ENCODE results near the gene TUBGCP2. TPM values are rescaled to one million over a fixed set of nuclear protein-coding genes. Genes with fewer than 3 reads are reported as not detected.

Gene TUBGCP2
- total and polyA plus RNA-seq, 9 of the 15 experiments (the other 6 are each of a cell fraction or from before 2014, with no cell fraction given), result 4.3 to 56.6 (median 28.4) TPM

GRCh38 chr10:133353202-133353959, 44.7 kb upstream of the TUBGCP2 start:
- BruUV-seq (replicated peaks), result no TSS peak
- in situ Hi-C loops (cut with MboI) (no loop called here), intact Hi-C loops (cut with micrococcal nuclease) (no loop called here)
- Histone ChIP-seq H3K9ac (ENCODE audit: insufficient read depth in 1 of 2, low read depth in 2 of 2, low read length in 2 of 2) (peak overlapping the region in 1 of 2 experiments; percentile 9; a peak in 1 of 4 replicates), H4K20me1 (replicated peaks; ENCODE audit: control insufficient read depth, insufficient read depth, low read length) (no peaks in the 10 kb centered on the region), H3K9me3 (replicated peaks; ENCODE audit: control insufficient read depth, insufficient read depth, low read depth, low read length) (no peaks in the 10 kb centered on the region), H3K9me1 (ENCODE audit: control insufficient read depth, insufficient read depth, low read length) (no peaks in the 10 kb centered on the region), H3K4me2 (ENCODE audit: insufficient read depth, low read length) (no peak overlapping the region), H2AFZ (ENCODE audit: low read depth, low read length) (no peak overlapping the region), H3K27me3 (ENCODE audit: control insufficient read depth in 2 of 2, insufficient read depth in 2 of 2, low read length in 2 of 2) (no peaks in the 10 kb centered on the region; a peak in 1 of 5 replicates), H3K4me3 (no peak overlapping the region), H3K36me3 (ENCODE audit: control insufficient read depth, insufficient read depth, low read length) (peaks cover 12% of the 10 kb centered on the region; the same call in 1 of the 3 replicates), H3K27ac (ENCODE audit: extremely low read depth, low read depth, low read length) (no peak overlapping the region), H3K4me1 (replicated peaks in 1 of 2; ENCODE audit: control insufficient read depth in 2 of 2, insufficient read depth in 2 of 2, low read length in 2 of 2) (peaks cover 0 to 67% of the 10 kb centered on the region in 2 experiments; a peak in 3 of 5 replicates), H3K79me2 (ENCODE audit: control insufficient read depth, insufficient read depth, low read length) (peaks cover 12% of the 10 kb centered on the region)
- peak; percentile 69 for TF ChIP-seq POLR2G (IDR thresholded peaks at IDR 0.05; ENCODE audit: low read depth, low read length)
- no peak for TF ChIP-seq ZNF707 (CRISPR knock-in tag; conservative IDR thresholded peaks at IDR 0.05)
- no peak for DNase-seq (ENCODE audit: extremely low read depth in 1 of 4, low spot score in 3 of 4)
- CTCF ChIA-PET (ENCODE audit: low intra/inter-chr PET ratio), result no interaction called here
- no peak for ATAC-seq
- WGBS (ENCODE audit: insufficient coverage, low coverage, missing lambda C conversion rate), result 45% methylated on average over 13 of the region's 16 CpGs
- FAIRE-seq, result no peak
- POLR2A ChIA-PET, result interaction anchor here (1.1 kb wide), 1 partner anchor 8 kb away, joined by 3 read pairs; no protein-coding TSS in a partner anchor
